ENCODE results near the gene CRMP1.

DNA sequence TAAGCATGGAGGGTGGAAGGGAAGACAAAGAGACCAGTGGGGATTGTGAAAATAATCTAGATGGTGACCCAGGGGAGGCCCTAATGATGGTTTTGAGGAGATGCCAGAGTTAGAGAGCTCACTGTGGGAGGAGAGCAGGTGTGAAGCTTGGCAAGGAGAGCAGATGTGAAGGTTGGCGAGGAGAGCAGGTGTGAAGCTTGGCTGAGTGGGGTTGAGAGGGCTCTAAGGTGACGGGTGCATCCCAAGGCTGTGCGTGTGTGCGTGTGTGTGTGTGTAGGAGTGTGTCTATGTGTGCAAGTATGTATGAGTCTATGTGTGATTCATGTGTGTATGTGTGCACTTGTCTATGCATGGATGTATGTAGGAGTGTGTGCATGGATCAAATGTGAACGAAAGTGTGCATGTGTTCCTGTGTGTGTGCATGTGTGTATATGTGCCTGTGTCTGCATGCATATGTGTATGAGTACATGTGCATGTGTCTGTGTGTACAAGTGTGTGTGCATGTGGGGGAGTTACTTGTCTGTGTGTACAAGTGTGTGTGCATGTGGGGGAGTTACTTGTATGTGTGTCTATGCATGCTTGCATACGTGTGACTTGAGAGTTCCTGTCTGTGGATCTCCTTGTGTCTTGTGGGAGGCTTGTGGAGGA is 109.9 kb downstream of the CRMP1 start:
- TF ChIP-seq, protein P1, sequence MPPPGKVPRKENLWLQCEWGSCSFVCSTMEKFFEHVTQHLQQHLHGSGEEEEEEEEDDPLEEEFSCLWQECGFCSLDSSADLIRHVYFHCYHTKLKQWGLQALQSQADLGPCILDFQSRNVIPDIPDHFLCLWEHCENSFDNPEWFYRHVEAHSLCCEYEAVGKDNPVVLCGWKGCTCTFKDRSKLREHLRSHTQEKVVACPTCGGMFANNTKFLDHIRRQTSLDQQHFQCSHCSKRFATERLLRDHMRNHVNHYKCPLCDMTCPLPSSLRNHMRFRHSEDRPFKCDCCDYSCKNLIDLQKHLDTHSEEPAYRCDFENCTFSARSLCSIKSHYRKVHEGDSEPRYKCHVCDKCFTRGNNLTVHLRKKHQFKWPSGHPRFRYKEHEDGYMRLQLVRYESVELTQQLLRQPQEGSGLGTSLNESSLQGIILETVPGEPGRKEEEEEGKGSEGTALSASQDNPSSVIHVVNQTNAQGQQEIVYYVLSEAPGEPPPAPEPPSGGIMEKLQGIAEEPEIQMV (tag; conservative IDR thresholded peaks at IDR 0.05; ENCODE audit: low read depth), result no peak
- TF ChIP-seq JUND (IDR thresholded peaks at IDR 0.05; ENCODE audit: borderline replicate concordance, low read depth, low read length) (no peak), JUND (tag; IDR thresholded peaks at IDR 0.05; ENCODE audit: borderline replicate concordance, low read depth, low read length) (no peak), EP300 (IDR thresholded peaks at IDR 0.05; ENCODE audit: low read length) (no peak), GABPA (tag; conservative IDR thresholded peaks at IDR 0.05; ENCODE audit: low read depth) (no peak), CBFA2T2 (conservative IDR thresholded peaks at IDR 0.05) (no peak), SNRNP70 (optimal IDR thresholded peaks at IDR 0.05; ENCODE audit: low read depth, low read length) (no peak), NFYB (IDR thresholded peaks at IDR 0.05; ENCODE audit: extremely low read depth, insufficient read length) (no peak), CTCF (IDR thresholded peaks at IDR 0.05 in 2 of 3, conservative IDR thresholded peaks at IDR 0.05 in 1 of 3; ENCODE audit: insufficient read depth in 2 of 3, low read depth in 1 of 3, low read length in 3 of 3) (no peak), ETS2 (tag; IDR thresholded peaks at IDR 0.05; ENCODE audit: borderline replicate concordance, poor library complexity, severe bottlenecking) (no peak), TCFL5 (CRISPR knock-in tag; conservative IDR thresholded peaks at IDR 0.05) (no peak), CREB1 (IDR thresholded peaks at IDR 0.05) (no peak), CREB1 (CRISPR knock-in tag; IDR thresholded peaks at IDR 0.05) (no peak)
